H1 (cell line): ENCODE measurements around the gene OSBPL5. TPM values are rescaled to one million over a fixed set of nuclear protein-coding genes. Genes with fewer than 3 reads are reported as not detected.

Experiments used
- CTCF ChIA-PET: fragments of 300-600 bp; sonication (Branson Sonifier 250); formaldehyde crosslinking; loops from one replicate; lab custom pipeline; 2021; ENCODE audit not compliant: partially characterized antibody; lab: Charles Lee
- POLR2A ChIA-PET: fragments of 300-600 bp; sonication (Branson Sonifier 250); formaldehyde crosslinking; loops from one replicate; lab custom pipeline; 2021; ENCODE audit warnings: inconsistent platforms; ENCODE audit not compliant: partially characterized antibody; lab: Charles Lee
- DNase-seq, 2 experiments: peaks; one replicate each; pipeline versions ENCODE4 v3.0.0 to v3.0.0-alpha.2; 2010 to 2022; ENCODE audit warnings: low spot score in 2 of 2, low read depth in 1 of 2, mixed read lengths in 1 of 2
- FAIRE-seq: peaks from 2 replicates; lab custom pipeline; 2011; peaks lifted over from hg19 to GRCh38; lab: Jason Lieb, UNC
- H2AFZ ChIP-seq: 2 replicates; pipeline ENCODE4 v1.8.1; 2012; ENCODE audit warnings: low read length, inconsistent platforms
- H2AK5ac ChIP-seq: 2 replicates; pipeline ENCODE4 v1.6.1; 2013; ENCODE audit warnings: low read depth, low read length
- H2BK120ac ChIP-seq: replicated peaks from 2 replicates; pipeline ENCODE3; 2013; ENCODE audit warnings: low read depth, low read length, inconsistent platforms
- H2BK12ac ChIP-seq: 2 replicates; pipeline ENCODE4 v1.6.1; 2013; ENCODE audit warnings: low read depth, low read length
- H2BK15ac ChIP-seq: 2 replicates; pipeline ENCODE4 v1.6.1; 2013; ENCODE audit warnings: low read length
- H2BK20ac ChIP-seq: 2 replicates; pipeline ENCODE4 v1.6.1; 2013; ENCODE audit warnings: low read length
- H2BK5ac ChIP-seq: 2 replicates; pipeline ENCODE4 v1.6.1; 2013; ENCODE audit warnings: low read depth, low read length
- H3K14ac ChIP-seq: 2 replicates; pipeline ENCODE4 v1.6.1; 2013; ENCODE audit warnings: inconsistent platforms; ENCODE audit not compliant: insufficient read length
- H3K18ac ChIP-seq: 2 replicates; pipeline ENCODE4 v1.6.1; 2013; ENCODE audit warnings: low read length; ENCODE audit errors: extremely low read depth
- H3K23ac ChIP-seq: 2 replicates; pipeline ENCODE4 v1.6.1; 2013; ENCODE audit warnings: inconsistent platforms; ENCODE audit not compliant: insufficient read length
- H3K23me2 ChIP-seq: 2 replicates; pipeline ENCODE4 v1.6.1; 2013; ENCODE audit warnings: low read depth, low read length
- H3K27ac ChIP-seq: 2 replicates; pipeline ENCODE4 v1.6.1; 2011; ENCODE audit warnings: low read depth, low read length, inconsistent platforms
- H3K27me3 ChIP-seq, 4 experiments: replicated peaks in 1 of 4; 1 replicate in 1 of 4; 2 replicates in 3 of 4; pipeline versions ENCODE4 v1.6.1 to v1.8.1; 2011 to 2013; ENCODE audit warnings: low read length in 3 of 4, mild to moderate bottlenecking in 3 of 4, inconsistent platforms in 2 of 4, mixed read lengths in 2 of 4, moderate library complexity in 1 of 4; ENCODE audit not compliant: control insufficient read depth in 3 of 4, insufficient read depth in 3 of 4; ENCODE audit errors: extremely low read depth in 1 of 4
- H3K36me3 ChIP-seq, 4 experiments: 2 replicates each; pipeline versions ENCODE4 v1.6.1 to v1.8.1; 2011 to 2013; ENCODE audit warnings: mild to moderate bottlenecking in 4 of 4, low read length in 3 of 4, moderate library complexity in 2 of 4, control low read depth in 1 of 4, inconsistent platforms in 1 of 4; ENCODE audit not compliant: insufficient read depth in 4 of 4, control insufficient read depth in 2 of 4
- H3K4ac ChIP-seq: replicated peaks from 2 replicates; pipeline ENCODE3; 2013; ENCODE audit warnings: low read length, low read depth, mixed read lengths, inconsistent platforms; ENCODE audit not compliant: insufficient read length
- H3K4me1 ChIP-seq, 4 experiments: replicated peaks in 1 of 4; 1 replicate in 1 of 4; 2 replicates in 3 of 4; pipeline versions ENCODE4 v1.6.1 to v1.8.1; 2011 to 2013; ENCODE audit warnings: low read length in 3 of 4, inconsistent platforms in 2 of 4, mixed read lengths in 1 of 4; ENCODE audit not compliant: insufficient read depth in 4 of 4, control insufficient read depth in 3 of 4
- H3K4me2 ChIP-seq, 2 experiments: 2 replicates each; pipeline versions ENCODE4 v1.6.1 to v1.8.1; 2011 to 2013; ENCODE audit warnings: low read depth in 2 of 2, low read length in 2 of 2, control low read depth in 1 of 2, inconsistent platforms in 1 of 2, mild to moderate bottlenecking in 1 of 2; ENCODE audit not compliant: insufficient read depth in 1 of 2
- H3K4me3 ChIP-seq, 4 experiments: fragments of 200-600, 300-600 bp in 1 of 4; sonication (generic), shearing (Covaris generic), sonication (Bioruptor Twin) in 1 of 4; 2 replicates each; pipeline versions ENCODE4 v1.5.1 to v1.8.1; 2011 to 2016; ENCODE audit warnings: low read length in 4 of 4, low read depth in 3 of 4, control low read depth in 2 of 4, inconsistent platforms in 2 of 4, mild to moderate bottlenecking in 2 of 4, mixed read lengths in 1 of 4, moderate library complexity in 1 of 4; ENCODE audit not compliant: insufficient read depth in 2 of 4; ENCODE audit errors: extremely low read depth in 1 of 4
- H3K56ac ChIP-seq: replicated peaks from 2 replicates; pipeline ENCODE3; 2013; ENCODE audit warnings: low read depth, mild to moderate bottlenecking, mixed read lengths, low read length, inconsistent platforms; ENCODE audit not compliant: insufficient read length
- H3K79me1 ChIP-seq: 2 replicates; pipeline ENCODE4 v1.6.1; 2013; ENCODE audit warnings: low read depth, low read length, control low read depth
- H3K79me2 ChIP-seq, 2 experiments: 2 replicates each; pipeline versions ENCODE4 v1.6.1 to v1.8.1; 2012 to 2013; ENCODE audit warnings: low read length in 2 of 2, mild to moderate bottlenecking in 2 of 2, inconsistent platforms in 1 of 2; ENCODE audit not compliant: insufficient read depth in 2 of 2, control insufficient read depth in 1 of 2
- H3K9ac ChIP-seq, 4 experiments: replicated peaks in 1 of 4; 1 replicate in 1 of 4; 2 replicates in 3 of 4; pipeline versions ENCODE4 v1.6.1 to v1.8.1; 2011 to 2013; ENCODE audit warnings: low read depth in 3 of 4, low read length in 3 of 4, control low read depth in 2 of 4, mild to moderate bottlenecking in 2 of 4, moderate library complexity in 2 of 4, inconsistent platforms in 1 of 4; ENCODE audit errors: extremely low read depth in 1 of 4
- H3K9me3 ChIP-seq, 2 experiments: 2 replicates each; pipeline versions ENCODE4 v1.6.1 to v1.8.1; 2012 to 2013; ENCODE audit warnings: mild to moderate bottlenecking in 2 of 2, moderate library complexity in 2 of 2, control low read depth in 1 of 2, inconsistent platforms in 1 of 2, low read depth in 1 of 2, low read length in 1 of 2, mixed read lengths in 1 of 2; ENCODE audit not compliant: insufficient read depth in 2 of 2
- H4K20me1 ChIP-seq, 2 experiments: replicated peaks in 1 of 2; 2 replicates each; pipeline versions ENCODE3 to v1.8.1; 2011 to 2013; ENCODE audit warnings: inconsistent platforms in 2 of 2, low read length in 2 of 2, mild to moderate bottlenecking in 1 of 2; ENCODE audit not compliant: insufficient read depth in 2 of 2, control insufficient read depth in 1 of 2
- H4K5ac ChIP-seq: 2 replicates; pipeline ENCODE4 v1.6.1; 2013; ENCODE audit warnings: low read length, low read depth, mixed read lengths, inconsistent platforms; ENCODE audit not compliant: insufficient read length
- H4K8ac ChIP-seq: 2 replicates; pipeline ENCODE4 v1.8.0; 2013; ENCODE audit warnings: mild to moderate bottlenecking, moderate library complexity, low read length, inconsistent platforms; ENCODE audit not compliant: insufficient read depth; ENCODE audit errors: extremely low read depth
- H4K91ac ChIP-seq: replicated peaks from 2 replicates; pipeline ENCODE3; 2013; ENCODE audit warnings: low read length, mixed read lengths, inconsistent platforms; ENCODE audit not compliant: insufficient read length
- BRCA1 ChIP-seq: IDR thresholded peaks from 2 replicates; pipeline ENCODE4 v1.6.1; 2012; ENCODE audit warnings: low read depth, low read length, improper control_type of control experiment
- CBX8 ChIP-seq: fragments of 300-800, 300-1000 bp; sonication (generic); IDR thresholded peaks from 2 replicates; pipeline ENCODE4 v1.7.1; 2016; ENCODE audit warnings: low read depth, low read length, borderline replicate concordance
- CTBP2 ChIP-seq: IDR thresholded peaks from 2 replicates; pipeline ENCODE4 v1.7.0; 2011; ENCODE audit warnings: borderline replicate concordance, mild to moderate bottlenecking, moderate library complexity, mixed read lengths, low read length; ENCODE audit not compliant: insufficient read depth, insufficient read length
- EZH2 ChIP-seq: fragments of 200-600 bp; sonication (generic); IDR thresholded peaks from 2 replicates; pipeline ENCODE4 v1.7.1; 2012; ENCODE audit warnings: low read depth, mild to moderate bottlenecking, moderate library complexity, low read length, inconsistent platforms; ENCODE audit not compliant: severe bottlenecking
- HDAC6 ChIP-seq: IDR thresholded peaks from one replicate; pipeline ENCODE4 v1.7.1; 2012; ENCODE audit warnings: low read depth, mild to moderate bottlenecking, inconsistent platforms, low read length, moderate library complexity
- NANOG ChIP-seq: IDR thresholded peaks from 2 replicates; pipeline ENCODE4 v1.6.1; 2011; ENCODE audit warnings: low read length, low read depth, mild to moderate bottlenecking, inconsistent platforms; ENCODE audit not compliant: insufficient read depth, poor library complexity, severe bottlenecking
- RAD21 ChIP-seq, 2 experiments: IDR thresholded peaks in 1 of 2; conservative IDR thresholded peaks in 1 of 2; 2 replicates each; pipeline ENCODE4 v1.6.1; 2011; ENCODE audit warnings: low read depth in 2 of 2, low read length in 2 of 2, improper control_type of control experiment in 1 of 2, inconsistent platforms in 1 of 2, mild to moderate bottlenecking in 1 of 2, moderate library complexity in 1 of 2
- SP1 ChIP-seq: IDR thresholded peaks from 2 replicates; pipeline ENCODE4 v1.6.1; 2011; ENCODE audit warnings: low read depth, low read length
- SP4 ChIP-seq: IDR thresholded peaks from 2 replicates; pipeline ENCODE4 v1.6.1; 2012; ENCODE audit warnings: low read length, inconsistent platforms
- ZNF274 ChIP-seq: IDR thresholded peaks from 2 replicates; pipeline ENCODE4 v1.7.0; 2012; ENCODE audit warnings: low read length, borderline replicate concordance; ENCODE audit errors: extremely low read depth
- WGBS, 2 experiments: shearing (Covaris generic) in 1 of 2; methylation state at CpG; one replicate each; pipeline versions ENCODE4 v1.1.6 to v1.1.7; 2013 to 2015; ENCODE audit warnings: low lambda C conversion rate in 2 of 2, mixed read lengths in 2 of 2, inconsistent platforms in 1 of 2, low coverage in 1 of 2, missing lambda C conversion rate in 1 of 2; ENCODE audit not compliant: insufficient replicate concordance in 2 of 2, insufficient coverage in 1 of 2, insufficient read length in 1 of 2; ENCODE audit errors: extremely low coverage in 1 of 2, missing lambda C conversion rate in 1 of 2; 5-methylcytosine and 5-hydroxymethylcytosine counted together
- polyA plus RNA-seq, 7 experiments: library from polyadenylated mRNA; depleted of rRNA in 3 of 7; stranded (reverse) in 5 of 7; unstranded in 2 of 7; fragments of >200 nt in 5 of 7; fragments of 200-250 nt in 2 of 7; gene quantifications; 1 replicate in 5 of 7; 2 replicates in 1 of 7; 4 replicates in 1 of 7; pipeline versions ENCODE4 v1.2.1 to v1.2.3, GENCODE V29; 2011 to 2013; ENCODE audit warnings: missing spikeins in 2 of 7, mixed read lengths in 2 of 7
- total RNA-seq: library from RNA; stranded (reverse); fragmentation: NEBNext Ultra II Directional; extraction: Animal tissue kit (Norgen Biotek cat#: 25700); gene quantifications from 2 replicates; pipeline ENCODE4 v1.2.1, GENCODE V29; 2021
- TF ChIP-seq, protein P1 (sequence below): IDR thresholded peaks from 2 replicates; pipeline ENCODE4 v1.6.1; 2012; ENCODE audit warnings: low read length, inconsistent platforms

OSBPL5 gene
- total and polyA plus RNA-seq, 2 of the 8 experiments (the other 6 are each of a cell fraction or from before 2014, with no cell fraction given): 3.4 to 9.9 TPM

DNA sequence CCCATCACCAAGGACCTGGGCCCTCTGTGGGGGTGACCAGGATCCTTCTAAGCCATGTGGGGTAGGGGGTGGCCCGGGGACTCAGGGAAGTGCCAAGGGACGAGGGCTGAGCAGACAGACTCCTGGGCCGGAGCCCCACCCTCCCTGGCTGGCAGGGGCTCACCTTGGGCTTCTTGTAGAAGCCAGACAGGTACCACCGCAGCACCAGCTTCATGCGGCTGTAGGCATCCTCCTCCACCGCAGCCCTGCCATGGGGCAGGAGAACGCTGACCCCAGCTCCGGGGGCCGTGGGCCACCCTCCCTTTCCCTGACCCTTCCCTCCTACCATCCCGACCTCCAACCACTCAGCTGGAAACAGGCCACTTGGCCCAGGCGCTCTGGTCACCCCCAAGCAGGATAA is 62.0 kb downstream of the OSBPL5 start:
- no peak overlapping the region for H2BK12ac ChIP-seq
- H3K9me3 ChIP-seq: no peaks in the 10 kb centered on the region
- H2AK5ac ChIP-seq: no peak overlapping the region
- no peak overlapping the region for H2BK20ac ChIP-seq
- H3K4me2 ChIP-seq: no peak overlapping the region
- H3K79me2 ChIP-seq: no peaks in the 10 kb centered on the region
- DNase-seq (no peak), FAIRE-seq (no peak)
- no peak overlapping the region for H4K5ac ChIP-seq
- no peaks in the 10 kb centered on the region; a peak in 1 of 7 replicates for H3K27me3 ChIP-seq
- no peak overlapping the region for H3K56ac ChIP-seq
- peaks cover 0 to 4% of the 10 kb centered on the region in 2 experiments for H4K20me1 ChIP-seq
- H3K27ac ChIP-seq: no peak overlapping the region
- no peak overlapping the region for H2BK120ac ChIP-seq
- H3K4me1 ChIP-seq: peaks cover 0 to 10% (median 3%) of the 10 kb centered on the region in 4 experiments; a peak in 5 of 7 replicates
- ChIA-PET CTCF (interaction anchor here (0.9 to 2.2 kb wide), 6 partner anchors 8 to 121 kb away, joined by 3 to 5 read pairs (median 3); no protein-coding TSS in a partner anchor), POLR2A (interaction anchor here (0.7 to 1.7 kb wide), 3 partner anchors 10 to 111 kb away, joined by 3 to 6 read pairs (median 4); partner anchors contain the start of gene NAP1L4)
- H4K8ac ChIP-seq: no peak overlapping the region
- H3K18ac ChIP-seq: no peak overlapping the region
- no peak overlapping the region for H3K4ac ChIP-seq
- no peaks in the 10 kb centered on the region for H3K23me2 ChIP-seq
- H2BK15ac ChIP-seq: no peak overlapping the region
- no peak overlapping the region for H4K91ac ChIP-seq
- H3K14ac ChIP-seq: no peak overlapping the region
- H3K79me1 ChIP-seq: no peaks in the 10 kb centered on the region
- no peak overlapping the region for H3K23ac ChIP-seq
- H2BK5ac ChIP-seq: no peak overlapping the region
- no peaks in the 10 kb centered on the region for H3K36me3 ChIP-seq
- no peak overlapping the region for H2AFZ ChIP-seq
- no peak overlapping the region for H3K9ac ChIP-seq
- no peak overlapping the region for H3K4me3 ChIP-seq
- 85% methylated on average over 11 of the region's 11 CpGs; no CpG with 5 or more reads in 1 of the 2 experiments for WGBS, 2 experiments
- TF ChIP-seq HDAC6 (no peak), SP1 (no peak), SP4 (no peak), RAD21 (IDR thresholded peaks at IDR 0.05 in 1 of 2, conservative IDR thresholded peaks at IDR 0.05 in 1 of 2; ENCODE audit: low read depth in 2 of 2, low read length in 2 of 2) (no peak), CTBP2 (no peak), NANOG (no peak), BRCA1 (no peak), EZH2 (no peak), ZNF274 (no peak), CBX8 (no peak)
- TF ChIP-seq, protein P1, sequence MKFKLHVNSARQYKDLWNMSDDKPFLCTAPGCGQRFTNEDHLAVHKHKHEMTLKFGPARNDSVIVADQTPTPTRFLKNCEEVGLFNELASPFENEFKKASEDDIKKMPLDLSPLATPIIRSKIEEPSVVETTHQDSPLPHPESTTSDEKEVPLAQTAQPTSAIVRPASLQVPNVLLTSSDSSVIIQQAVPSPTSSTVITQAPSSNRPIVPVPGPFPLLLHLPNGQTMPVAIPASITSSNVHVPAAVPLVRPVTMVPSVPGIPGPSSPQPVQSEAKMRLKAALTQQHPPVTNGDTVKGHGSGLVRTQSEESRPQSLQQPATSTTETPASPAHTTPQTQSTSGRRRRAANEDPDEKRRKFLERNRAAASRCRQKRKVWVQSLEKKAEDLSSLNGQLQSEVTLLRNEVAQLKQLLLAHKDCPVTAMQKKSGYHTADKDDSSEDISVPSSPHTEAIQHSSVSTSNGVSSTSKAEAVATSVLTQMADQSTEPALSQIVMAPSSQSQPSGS: no peak
